Measurements from ENCODE around the gene IL17C. TPM values are rescaled to one million over a fixed set of nuclear protein-coding genes. Genes with fewer than 3 reads are reported as not detected.

IL17C gene
- total and polyA plus RNA-seq, 2 experiments from 2014 or later = 0.57 TPM; not detected in 1

GRCh38 chr16:88657371-88657770, 19.0 kb downstream of the IL17C start:
- H2AFZ ChIP-seq = no peak overlapping the region
- no peak for DNase-seq (ENCODE audit: low spot score)
- no peaks in the 10 kb centered on the region for H3K27me3 ChIP-seq
- no peaks in the 10 kb centered on the region for H3K9me3 ChIP-seq (ENCODE audit: low read depth)
- H4K20me1 ChIP-seq (ENCODE audit: insufficient read depth, poor library complexity, severe bottlenecking) = peaks cover 35% of the 10 kb centered on the region
- H3K4me1 ChIP-seq (ENCODE audit: insufficient read depth) = peaks cover 18% of the 10 kb centered on the region
- H3K27ac ChIP-seq = no peak overlapping the region
- no peaks in the 10 kb centered on the region for H3K36me3 ChIP-seq (replicated peaks; ENCODE audit: insufficient read depth, low read depth)
- H3K4me3 ChIP-seq = no peak overlapping the region
- H3K79me2 ChIP-seq = peaks cover 35% of the 10 kb centered on the region
- WGBS (ENCODE audit: low lambda C conversion rate, missing lambda C conversion rate) = 97% methylated on average over 19 of the region's 19 CpGs
- no peak overlapping the region for H3K4me2 ChIP-seq
- TF ChIP-seq EZH2phosphoT487 (IDR thresholded peaks at IDR 0.05; ENCODE audit: low read depth, severe bottlenecking, unreplicated experiment) (no peak), CTCF (IDR thresholded peaks at IDR 0.05; ENCODE audit: poor library complexity) (no peak), EZH2 (IDR thresholded peaks at IDR 0.05; ENCODE audit: borderline replicate concordance) (no peak)
- no peaks in the 10 kb centered on the region for H3K9me2 ChIP-seq (replicated peaks; ENCODE audit: insufficient read depth)

- no peak for DNase-seq (ENCODE audit: low spot score)
- no peak overlapping the region for H3K4me3 ChIP-seq
- peaks cover 35% of the 10 kb centered on the region for H4K20me1 ChIP-seq (ENCODE audit: insufficient read depth, poor library complexity, severe bottlenecking)
- no peaks in the 10 kb centered on the region for H3K9me2 ChIP-seq (replicated peaks; ENCODE audit: insufficient read depth)
- H3K4me1 ChIP-seq (ENCODE audit: insufficient read depth) = peaks cover 18% of the 10 kb centered on the region
- peaks cover 41% of the 10 kb centered on the region for H3K79me2 ChIP-seq
- no peaks in the 10 kb centered on the region for H3K27me3 ChIP-seq
- no peaks in the 10 kb centered on the region for H3K9me3 ChIP-seq (ENCODE audit: low read depth)
- H3K4me2 ChIP-seq = no peak overlapping the region
- no peak overlapping the region for H2AFZ ChIP-seq
- no peak overlapping the region for H3K27ac ChIP-seq
- H3K36me3 ChIP-seq (replicated peaks; ENCODE audit: insufficient read depth, low read depth) = no peaks in the 10 kb centered on the region
- 98% methylated on average over 7 of the region's 15 CpGs for WGBS (ENCODE audit: low lambda C conversion rate, missing lambda C conversion rate)
- TF ChIP-seq CTCF (IDR thresholded peaks at IDR 0.05; ENCODE audit: poor library complexity) (no peak), EZH2phosphoT487 (IDR thresholded peaks at IDR 0.05; ENCODE audit: low read depth, severe bottlenecking, unreplicated experiment) (no peak), EZH2 (IDR thresholded peaks at IDR 0.05; ENCODE audit: borderline replicate concordance) (no peak)
Measured at GRCh38 chr16:88658714-88659113, 20.3 kb downstream of the IL17C start.

- 98% methylated on average over 25 of the region's 25 CpGs for WGBS (ENCODE audit: low lambda C conversion rate, missing lambda C conversion rate)
- peaks cover 45% of the 10 kb centered on the region for H3K79me2 ChIP-seq
Measured at GRCh38 chr16:88659160-88659559, 20.8 kb downstream of the IL17C start.

More at GRCh38 chr16:88659160-88659559, 20.8 kb downstream of the IL17C start:
- TF ChIP-seq EZH2phosphoT487 (IDR thresholded peaks at IDR 0.05; ENCODE audit: low read depth, severe bottlenecking, unreplicated experiment) (no peak), CTCF (IDR thresholded peaks at IDR 0.05; ENCODE audit: poor library complexity) (no peak), EZH2 (IDR thresholded peaks at IDR 0.05; ENCODE audit: borderline replicate concordance) (no peak)
- peaks cover 35% of the 10 kb centered on the region for H4K20me1 ChIP-seq (ENCODE audit: insufficient read depth, poor library complexity, severe bottlenecking)
- no peak overlapping the region for H3K27ac ChIP-seq
- no peak overlapping the region for H3K4me3 ChIP-seq
- no peak overlapping the region for H3K4me2 ChIP-seq
- no peaks in the 10 kb centered on the region for H3K9me3 ChIP-seq (ENCODE audit: low read depth)
- H3K4me1 ChIP-seq (ENCODE audit: insufficient read depth) = peaks cover 19% of the 10 kb centered on the region
- H2AFZ ChIP-seq = no peak overlapping the region
- H3K27me3 ChIP-seq = no peaks in the 10 kb centered on the region
- DNase-seq (ENCODE audit: low spot score) = no peak
- H3K9me2 ChIP-seq (replicated peaks; ENCODE audit: insufficient read depth) = no peaks in the 10 kb centered on the region
- no peaks in the 10 kb centered on the region for H3K36me3 ChIP-seq (replicated peaks; ENCODE audit: insufficient read depth, low read depth)
